Measurements from ENCODE around the gene IQCE.

DNA sequence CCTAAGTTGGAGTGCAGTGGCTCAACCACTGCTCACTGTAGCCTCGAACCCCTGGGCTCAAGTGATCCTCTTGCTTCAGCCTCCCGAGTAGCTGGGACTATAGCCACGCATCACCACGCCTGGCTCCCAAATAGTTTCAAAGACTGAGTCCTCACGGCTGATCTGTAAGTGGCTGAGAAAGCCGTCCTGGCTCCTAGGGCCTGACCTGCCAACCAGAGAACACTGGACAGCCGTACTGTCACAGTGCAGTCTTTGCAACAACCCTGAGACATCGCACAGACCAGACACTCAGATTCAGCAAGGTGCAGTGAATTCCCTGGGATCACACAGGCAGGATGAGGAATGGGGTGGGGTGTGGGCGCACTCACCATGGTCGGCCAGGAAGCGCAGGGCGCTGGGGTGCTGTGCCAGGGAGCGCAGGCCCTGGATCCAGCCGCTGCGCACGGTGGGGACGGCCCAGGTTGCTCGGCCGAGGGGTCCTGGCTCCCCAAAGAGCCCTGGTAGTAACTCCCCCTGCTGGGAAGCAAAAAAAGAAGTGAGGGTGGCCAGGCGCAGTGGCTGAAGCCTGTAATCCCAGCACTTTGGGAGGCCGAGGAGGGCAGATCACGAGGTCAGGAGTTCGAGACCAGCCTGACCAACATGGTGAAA, 14.1 kb upstream of the IQCE start:
- TF ChIP-seq, protein P1, sequence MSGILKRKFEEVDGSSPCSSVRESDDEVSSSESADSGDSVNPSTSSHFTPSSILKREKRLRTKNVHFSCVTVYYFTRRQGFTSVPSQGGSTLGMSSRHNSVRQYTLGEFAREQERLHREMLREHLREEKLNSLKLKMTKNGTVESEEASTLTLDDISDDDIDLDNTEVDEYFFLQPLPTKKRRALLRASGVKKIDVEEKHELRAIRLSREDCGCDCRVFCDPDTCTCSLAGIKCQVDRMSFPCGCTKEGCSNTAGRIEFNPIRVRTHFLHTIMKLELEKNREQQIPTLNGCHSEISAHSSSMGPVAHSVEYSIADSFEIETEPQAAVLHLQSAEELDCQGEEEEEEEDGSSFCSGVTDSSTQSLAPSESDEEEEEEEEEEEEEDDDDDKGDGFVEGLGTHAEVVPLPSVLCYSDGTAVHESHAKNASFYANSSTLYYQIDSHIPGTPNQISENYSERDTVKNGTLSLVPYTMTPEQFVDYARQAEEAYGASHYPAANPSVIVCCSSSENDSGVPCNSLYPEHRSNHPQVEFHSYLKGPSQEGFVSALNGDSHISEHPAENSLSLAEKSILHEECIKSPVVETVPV (CRISPR knock-in tag; IDR thresholded peaks at IDR 0.05): no peak
- TF ChIP-seq TCF4 (CRISPR knock-in tag; IDR thresholded peaks at IDR 0.05; ENCODE audit: borderline replicate concordance) (no peak), CSDC2 (CRISPR knock-in tag; IDR thresholded peaks at IDR 0.05) (no peak), OSR1 (CRISPR knock-in tag; IDR thresholded peaks at IDR 0.05) (no peak), RARB (CRISPR knock-in tag; IDR thresholded peaks at IDR 0.05) (no peak), BACH2 (CRISPR knock-in tag; IDR thresholded peaks at IDR 0.05; ENCODE audit: borderline replicate concordance) (no peak), ZNF565 (CRISPR knock-in tag; conservative IDR thresholded peaks at IDR 0.05; ENCODE audit: low read depth) (no peak), ZFP30 (CRISPR knock-in tag; IDR thresholded peaks at IDR 0.05) (no peak), ARNTL (CRISPR knock-in tag; IDR thresholded peaks at IDR 0.05; ENCODE audit: borderline replicate concordance, low read depth) (no peak)
- TF ChIP-seq, protein P2, sequence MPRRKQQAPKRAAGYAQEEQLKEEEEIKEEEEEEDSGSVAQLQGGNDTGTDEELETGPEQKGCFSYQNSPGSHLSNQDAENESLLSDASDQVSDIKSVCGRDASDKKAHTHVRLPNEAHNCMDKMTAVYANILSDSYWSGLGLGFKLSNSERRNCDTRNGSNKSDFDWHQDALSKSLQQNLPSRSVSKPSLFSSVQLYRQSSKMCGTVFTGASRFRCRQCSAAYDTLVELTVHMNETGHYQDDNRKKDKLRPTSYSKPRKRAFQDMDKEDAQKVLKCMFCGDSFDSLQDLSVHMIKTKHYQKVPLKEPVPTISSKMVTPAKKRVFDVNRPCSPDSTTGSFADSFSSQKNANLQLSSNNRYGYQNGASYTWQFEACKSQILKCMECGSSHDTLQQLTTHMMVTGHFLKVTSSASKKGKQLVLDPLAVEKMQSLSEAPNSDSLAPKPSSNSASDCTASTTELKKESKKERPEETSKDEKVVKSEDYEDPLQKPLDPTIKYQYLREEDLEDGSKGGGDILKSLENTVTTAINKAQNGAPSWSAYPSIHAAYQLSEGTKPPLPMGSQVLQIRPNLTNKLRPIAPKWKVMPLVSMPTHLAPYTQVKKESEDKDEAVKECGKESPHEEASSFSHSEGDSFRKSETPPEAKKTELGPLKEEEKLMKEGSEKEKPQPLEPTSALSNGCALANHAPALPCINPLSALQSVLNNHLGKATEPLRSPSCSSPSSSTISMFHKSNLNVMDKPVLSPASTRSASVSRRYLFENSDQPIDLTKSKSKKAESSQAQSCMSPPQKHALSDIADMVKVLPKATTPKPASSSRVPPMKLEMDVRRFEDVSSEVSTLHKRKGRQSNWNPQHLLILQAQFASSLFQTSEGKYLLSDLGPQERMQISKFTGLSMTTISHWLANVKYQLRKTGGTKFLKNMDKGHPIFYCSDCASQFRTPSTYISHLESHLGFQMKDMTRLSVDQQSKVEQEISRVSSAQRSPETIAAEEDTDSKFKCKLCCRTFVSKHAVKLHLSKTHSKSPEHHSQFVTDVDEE (CRISPR knock-in tag; IDR thresholded peaks at IDR 0.05): no peak
- TF ChIP-seq, protein P3, sequence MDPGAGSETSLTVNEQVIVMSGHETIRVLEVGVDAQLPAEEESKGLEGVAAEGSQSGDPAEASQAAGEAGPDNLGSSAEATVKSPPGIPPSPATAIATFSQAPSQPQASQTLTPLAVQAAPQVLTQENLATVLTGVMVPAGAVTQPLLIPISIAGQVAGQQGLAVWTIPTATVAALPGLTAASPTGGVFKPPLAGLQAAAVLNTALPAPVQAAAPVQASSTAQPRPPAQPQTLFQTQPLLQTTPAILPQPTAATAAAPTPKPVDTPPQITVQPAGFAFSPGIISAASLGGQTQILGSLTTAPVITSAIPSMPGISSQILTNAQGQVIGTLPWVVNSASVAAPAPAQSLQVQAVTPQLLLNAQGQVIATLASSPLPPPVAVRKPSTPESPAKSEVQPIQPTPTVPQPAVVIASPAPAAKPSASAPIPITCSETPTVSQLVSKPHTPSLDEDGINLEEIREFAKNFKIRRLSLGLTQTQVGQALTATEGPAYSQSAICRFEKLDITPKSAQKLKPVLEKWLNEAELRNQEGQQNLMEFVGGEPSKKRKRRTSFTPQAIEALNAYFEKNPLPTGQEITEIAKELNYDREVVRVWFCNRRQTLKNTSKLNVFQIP (CRISPR knock-in tag; IDR thresholded peaks at IDR 0.05; ENCODE audit: borderline replicate concordance, low read depth): no peak
- TF ChIP-seq, protein P4, sequence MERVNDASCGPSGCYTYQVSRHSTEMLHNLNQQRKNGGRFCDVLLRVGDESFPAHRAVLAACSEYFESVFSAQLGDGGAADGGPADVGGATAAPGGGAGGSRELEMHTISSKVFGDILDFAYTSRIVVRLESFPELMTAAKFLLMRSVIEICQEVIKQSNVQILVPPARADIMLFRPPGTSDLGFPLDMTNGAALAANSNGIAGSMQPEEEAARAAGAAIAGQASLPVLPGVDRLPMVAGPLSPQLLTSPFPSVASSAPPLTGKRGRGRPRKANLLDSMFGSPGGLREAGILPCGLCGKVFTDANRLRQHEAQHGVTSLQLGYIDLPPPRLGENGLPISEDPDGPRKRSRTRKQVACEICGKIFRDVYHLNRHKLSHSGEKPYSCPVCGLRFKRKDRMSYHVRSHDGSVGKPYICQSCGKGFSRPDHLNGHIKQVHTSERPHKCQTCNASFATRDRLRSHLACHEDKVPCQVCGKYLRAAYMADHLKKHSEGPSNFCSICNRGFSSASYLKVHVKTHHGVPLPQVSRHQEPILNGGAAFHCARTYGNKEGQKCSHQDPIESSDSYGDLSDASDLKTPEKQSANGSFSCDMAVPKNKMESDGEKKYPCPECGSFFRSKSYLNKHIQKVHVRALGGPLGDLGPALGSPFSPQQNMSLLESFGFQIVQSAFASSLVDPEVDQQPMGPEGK (CRISPR knock-in tag; IDR thresholded peaks at IDR 0.05; ENCODE audit: borderline replicate concordance): no peak
